Measurements from ENCODE around the gene MRPL4. TPM values are rescaled to one million over a fixed set of nuclear protein-coding genes. Genes with fewer than 3 reads are reported as not detected.
A peak's percentile ranks its signal among the peaks of the same experiment; 100 is the strongest.

MRPL4 gene
- total RNA-seq, 1 donor from 2014 or later = 67.3 TPM

- peaks cover 3% of the 10 kb centered on the region for H3K36me3 Mint-ChIP-seq
- TF ChIP-seq CTCF (conservative IDR thresholded peaks at IDR 0.05) = no peak
- peaks cover 15% of the 10 kb centered on the region for H3K4me1 Mint-ChIP-seq (ENCODE audit: unreplicated experiment)
- DNase-seq (ENCODE audit: extremely low spot score, unreplicated experiment) = peak; percentile 73
- H3K4me3 Mint-ChIP-seq = peak overlapping the region; percentile 78
- H3K9me3 Mint-ChIP-seq = no peaks in the 10 kb centered on the region
- H3K27me3 Mint-ChIP-seq = no peaks in the 10 kb centered on the region
- H3K27ac Mint-ChIP-seq = peak overlapping the region; percentile 11
Measured at GRCh38 chr19:10226376-10227025, 25.5 kb upstream of the MRPL4 start.

- DNase-seq (ENCODE audit: extremely low spot score, unreplicated experiment) = no peak
- Mint-ChIP-seq H3K27me3 (no peaks in the 10 kb centered on the region), H3K27ac (no peak overlapping the region), H3K9me3 (no peaks in the 10 kb centered on the region), H3K4me3 (no peak overlapping the region), H3K4me1 (ENCODE audit: unreplicated experiment) (peaks cover 15% of the 10 kb centered on the region), H3K36me3 (peaks cover 3% of the 10 kb centered on the region)
- TF ChIP-seq CTCF (conservative IDR thresholded peaks at IDR 0.05) = peak; percentile 17
Measured at GRCh38 chr19:10227026-10227971, 24.7 kb upstream of the MRPL4 start.

DNA sequence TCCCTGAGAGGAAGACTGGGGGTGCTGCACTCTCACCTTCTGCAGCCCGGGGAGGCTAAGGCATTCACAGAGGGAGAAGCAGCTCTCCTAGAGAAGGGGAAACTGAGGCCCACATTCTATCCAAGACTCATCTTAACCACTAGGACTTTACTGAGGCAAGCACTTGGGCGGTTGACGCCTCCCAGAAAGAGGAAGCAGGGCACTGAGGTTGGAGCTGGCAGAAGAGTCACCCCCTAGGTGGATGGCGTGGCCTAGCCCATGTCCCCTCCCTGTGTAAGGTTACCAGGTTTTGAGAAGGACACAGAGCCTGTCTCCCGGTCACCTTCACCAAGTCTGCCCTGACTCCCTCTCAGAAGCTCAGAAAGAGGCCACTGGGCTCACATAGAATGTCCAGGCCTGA lies 23.6 kb upstream of the MRPL4 start:
- Mint-ChIP-seq H3K27me3 (no peaks in the 10 kb centered on the region), H3K9me3 (no peaks in the 10 kb centered on the region), H3K36me3 (no peaks in the 10 kb centered on the region), H3K4me3 (peak overlapping the region; percentile 74), H3K4me1 (ENCODE audit: unreplicated experiment) (peaks cover 15% of the 10 kb centered on the region), H3K27ac (peak overlapping the region; percentile 64)
- no peak for DNase-seq (ENCODE audit: extremely low spot score, unreplicated experiment)
- no peak for TF ChIP-seq CTCF (conservative IDR thresholded peaks at IDR 0.05)

DNA sequence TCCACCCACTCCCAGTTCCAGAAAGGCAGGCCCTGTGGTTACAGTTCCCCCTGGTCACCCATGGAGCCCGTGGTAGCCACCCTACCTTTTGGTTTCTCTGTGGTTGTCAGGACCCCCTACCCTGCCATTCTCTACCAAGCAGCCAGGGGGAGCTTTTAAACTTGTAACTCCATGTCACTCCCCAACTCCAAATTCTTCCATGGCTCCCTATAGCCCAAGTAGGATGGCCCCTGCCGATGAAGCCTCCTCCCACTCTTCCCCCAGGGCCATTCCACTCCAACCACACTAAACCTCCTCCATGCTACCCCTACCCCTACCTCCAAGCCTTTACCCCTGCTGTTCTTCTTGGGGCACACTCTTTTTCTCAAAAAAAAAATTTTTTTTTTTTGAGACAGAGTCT lies 23.1 kb upstream of the MRPL4 start:
- Mint-ChIP-seq H3K4me1 (ENCODE audit: unreplicated experiment) (peaks cover 15% of the 10 kb centered on the region), H3K9me3 (no peaks in the 10 kb centered on the region), H3K27ac (peak overlapping the region; percentile 64), H3K4me3 (peak overlapping the region; percentile 74), H3K36me3 (no peaks in the 10 kb centered on the region), H3K27me3 (no peaks in the 10 kb centered on the region)
- no peak for DNase-seq (ENCODE audit: extremely low spot score, unreplicated experiment)
- peak; percentile 68 for TF ChIP-seq CTCF (conservative IDR thresholded peaks at IDR 0.05)

- peak; percentile 75 for DNase-seq (ENCODE audit: extremely low spot score, unreplicated experiment)
- Mint-ChIP-seq H3K9me3 (no peaks in the 10 kb centered on the region), H3K27ac (peak overlapping the region; percentile 43), H3K4me3 (peak overlapping the region; percentile 88), H3K4me1 (ENCODE audit: unreplicated experiment) (peaks cover 11% of the 10 kb centered on the region), H3K27me3 (no peaks in the 10 kb centered on the region), H3K36me3 (no peaks in the 10 kb centered on the region)
- TF ChIP-seq CTCF (conservative IDR thresholded peaks at IDR 0.05) = peak; percentile 40
Measured at GRCh38 chr19:10230173-10230860, 21.7 kb upstream of the MRPL4 start.

All from type B pancreatic cell (in vitro differentiated cells).